Tibial artery (tissue), 4 donors: Measurements from ENCODE around the gene NFIX.

Experiments used
- DNase-seq, 2 donors: peaks; one replicate each; pipeline ENCODE4 v3.0.0-alpha.2; 2019
- H3K27ac ChIP-seq, 2 donors: fragments of 200-600 bp; sonication (generic) in 1 of 2; 1 replicate in 1 of 2; 2 replicates in 1 of 2; pipeline ENCODE4 v1.5.1; 2018 to 2019; ENCODE audit warnings: mild to moderate bottlenecking in 1 of 2
- H3K27me3 ChIP-seq, 2 donors: fragments of 200-600 bp; sonication (generic) in 1 of 2; one replicate each; pipeline versions ENCODE4 v1.5.1 to v1.6.0; 2016 to 2019
- H3K36me3 ChIP-seq, 3 donors: fragments of 200-600 bp; sonication (generic) in 2 of 3; one replicate each; pipeline ENCODE4 v1.5.1; 2016 to 2019; ENCODE audit warnings: mild to moderate bottlenecking in 2 of 3
- H3K4me1 ChIP-seq, 4 donors: fragments of 200-600 bp; sonication (generic) in 2 of 4; 1 replicate in 3 of 4; 2 replicates in 1 of 4; pipeline ENCODE4 v1.5.1; 2016 to 2019
- H3K4me3 ChIP-seq, 2 donors: fragments of 200-600 bp; sonication (generic) in 1 of 2; 1 replicate in 1 of 2; 2 replicates in 1 of 2; pipeline ENCODE4 v1.5.1; 2018 to 2019; ENCODE audit warnings: mild to moderate bottlenecking in 2 of 2
- H3K9me3 ChIP-seq, 3 donors: fragments of 200-600 bp; sonication (generic) in 1 of 3; one replicate each; pipeline ENCODE4 v1.5.1; 2016 to 2019
- CTCF ChIP-seq, 2 experiments: fragments of 200-600 bp in 1 of 2; fragments of 450-650 bp in 1 of 2; IDR thresholded peaks; one replicate each; pipeline ENCODE4 v1.5.1; 2017 to 2019; ENCODE audit warnings: antibody characterized with exemption in 2 of 2, mild to moderate bottlenecking in 1 of 2, moderate library complexity in 1 of 2
- intact Hi-C: fragments of 100-400 bp; cut with DNase I; formaldehyde crosslinking; loops from one replicate; pipeline ENCODE4 v1.15.0; 2023; ENCODE audit warnings: low total_unique reads

The NFIX gene

GRCh38 chr19:13087795-13088537 lies 92.7 kb downstream of the NFIX start:
- peaks cover 10 to 50% (median 11%) of the 10 kb centered on the region in 3 donors for H3K36me3 ChIP-seq
- intact Hi-C loops, result no loop called here
- TF ChIP-seq CTCF (IDR thresholded peaks at IDR 0.05), result no peak

GRCh38 chr19:13089139-13089856 lies 94.0 kb downstream of the NFIX start:
- Histone ChIP-seq H3K9me3 (no peaks in the 10 kb centered on the region), H3K27me3 (no peaks in the 10 kb centered on the region), H3K4me3 (no peak overlapping the region), H3K4me1 (peaks cover 14 to 93% (median 71%) of the 10 kb centered on the region in 4 donors), H3K27ac (peak overlapping the region; percentile 90 to 94), H3K36me3 (peaks cover 4 to 41% (median 10%) of the 10 kb centered on the region in 3 donors)
- peak; percentile 31 to 32 for TF ChIP-seq CTCF (IDR thresholded peaks at IDR 0.05)
- DNase-seq, result no peak
- intact Hi-C loops, result no loop called here

More at GRCh38 chr19:13087795-13088537, 92.7 kb downstream of the NFIX start:
- Histone ChIP-seq H3K27me3 (no peaks in the 10 kb centered on the region), H3K4me3 (peak overlapping the region in 1 of 2 donors; percentile 13), H3K27ac (peak overlapping the region; percentile 90 to 94), H3K9me3 (no peaks in the 10 kb centered on the region), H3K4me1 (peaks cover 14 to 85% (median 62%) of the 10 kb centered on the region in 4 donors)
- no peak for DNase-seq

- no peaks in the 10 kb centered on the region for H3K9me3 ChIP-seq
- no peak overlapping the region for H3K4me3 ChIP-seq
- H3K27me3 ChIP-seq, result no peaks in the 10 kb centered on the region
- H3K27ac ChIP-seq, result peak overlapping the region; percentile 90 to 94
- H3K4me1 ChIP-seq, result peaks cover 14 to 93% (median 74%) of the 10 kb centered on the region in 4 donors
- intact Hi-C loops, result no loop called here
- TF ChIP-seq CTCF (IDR thresholded peaks at IDR 0.05), result no peak
- DNase-seq, result no peak
- H3K36me3 ChIP-seq, result peaks cover 4 to 46% (median 13%) of the 10 kb centered on the region in 3 donors
Observed at GRCh38 chr19:13089857-13090507, 94.7 kb downstream of the NFIX start.

- Histone ChIP-seq H3K27ac (peak overlapping the region; percentile 90 to 94), H3K27me3 (no peaks in the 10 kb centered on the region), H3K9me3 (no peaks in the 10 kb centered on the region), H3K36me3 (peaks cover 4 to 52% (median 19%) of the 10 kb centered on the region in 3 donors), H3K4me3 (no peak overlapping the region), H3K4me1 (peaks cover 11 to 90% (median 69%) of the 10 kb centered on the region in 4 donors)
- intact Hi-C loops, result no loop called here
- DNase-seq, result no peak
- no peak for TF ChIP-seq CTCF (IDR thresholded peaks at IDR 0.05)
Observed at GRCh38 chr19:13090511-13091231, 95.4 kb downstream of the NFIX start.
